ENCODE data around the gene TMEM59L. TPM values are rescaled to one million over a fixed set of nuclear protein-coding genes. Genes with fewer than 3 reads are reported as not detected.

TMEM59L gene
- total RNA-seq, 1 donor from 2014 or later = 1.2 TPM

- ATAC-seq (peak; percentile 8), DNase-seq (ENCODE audit: low spot score) (no peak)
- intact Hi-C loops (cut with DNase I) = no loop called here
Observed at GRCh38 chr19:18606281-18607225, 6.1 kb upstream of the TMEM59L start, which contains the start of gene CRLF1. CRLF1 (minus strand) TSS chr19:18606799; CDS start chr19:18606656, 143 bp downstream.

- ATAC-seq (peak; percentile 5), DNase-seq (ENCODE audit: low spot score) (no peak)
- intact Hi-C loops (cut with DNase I) = no loop called here
Observed at GRCh38 chr19:18607226-18608101, 5.2 kb upstream of the TMEM59L start.

- ATAC-seq (no peak), DNase-seq (ENCODE audit: low spot score) (no peak)
- intact Hi-C loops (cut with DNase I) = no loop called here
Observed at GRCh38 chr19:18608102-18608804, 4.4 kb upstream of the TMEM59L start.

- DNase-seq (ENCODE audit: low spot score) (no peak), ATAC-seq (no peak)
- intact Hi-C loops (cut with DNase I) = no loop called here
Observed at GRCh38 chr19:18608805-18609716, 3.6 kb upstream of the TMEM59L start.

- no peak for ATAC-seq
- intact Hi-C loops (cut with DNase I) = no loop called here
- DNase-seq (ENCODE audit: low spot score) = no peak
Observed at GRCh38 chr19:18609717-18610051, 3.0 kb upstream of the TMEM59L start.

- intact Hi-C loops (cut with DNase I) = no loop called here
- DNase-seq (ENCODE audit: low spot score) (no peak), ATAC-seq (no peak)
Observed at GRCh38 chr19:18610245-18610555, 2.5 kb upstream of the TMEM59L start.

GRCh38 chr19:18610556-18611326 is 1.9 kb upstream of the TMEM59L start:
- intact Hi-C loops (cut with DNase I) = no loop called here
- ATAC-seq (no peak), DNase-seq (ENCODE audit: low spot score) (no peak)

GRCh38 chr19:18611327-18612050 is 1.2 kb upstream of the TMEM59L start:
- intact Hi-C loops (cut with DNase I) = no loop called here
- ATAC-seq (no peak), DNase-seq (ENCODE audit: low spot score) (no peak)

- intact Hi-C loops (cut with DNase I) = no loop called here
- DNase-seq (ENCODE audit: low spot score) = no peak
- peak; percentile 23 for ATAC-seq
Observed at GRCh38 chr19:18612051-18612771, 459 bp upstream of the TMEM59L start.

GRCh38 chr19:18613589-18614234 is 1.0 kb downstream of the TMEM59L start:
- intact Hi-C loops (cut with DNase I) = no loop called here

GRCh38 chr19:18616023-18616422 is 3.4 kb downstream of the TMEM59L start:
- intact Hi-C loops (cut with DNase I) = no loop called here
- ATAC-seq = no peak
- no peak for DNase-seq (ENCODE audit: low spot score)

More at GRCh38 chr19:18613589-18614234, 1.0 kb downstream of the TMEM59L start:
- ATAC-seq (no peak), DNase-seq (ENCODE audit: low spot score) (no peak)

GRCh38 chr19:18617562-18617961 is 4.9 kb downstream of the TMEM59L start:
- ATAC-seq (no peak), DNase-seq (ENCODE audit: low spot score) (no peak)
- intact Hi-C loops (cut with DNase I) = no loop called here

- intact Hi-C loops (cut with DNase I) = no loop called here
- DNase-seq (ENCODE audit: low spot score) = no peak
- ATAC-seq = no peak
Observed at GRCh38 chr19:18618236-18618635, 5.6 kb downstream of the TMEM59L start.

- intact Hi-C loops (cut with DNase I) = no loop called here
- no peak for DNase-seq (ENCODE audit: low spot score)
- ATAC-seq = no peak
Observed at GRCh38 chr19:18620311-18620710, 7.6 kb downstream of the TMEM59L start.

- intact Hi-C loops (cut with DNase I) = no loop called here
- DNase-seq (ENCODE audit: low spot score) = no peak
- ATAC-seq = no peak
Observed at GRCh38 chr19:18620902-18621301, 8.2 kb downstream of the TMEM59L start.

- ATAC-seq (no peak), DNase-seq (ENCODE audit: low spot score) (no peak)
- intact Hi-C loops (cut with DNase I) = no loop called here
Observed at GRCh38 chr19:18626906-18627305, 14.2 kb downstream of the TMEM59L start.

Measured in sciatic nerve (tissue), 2 donors.